Smooth muscle cell (in vitro differentiated cells): Measurements from ENCODE around the gene KDM6B. TPM values are rescaled to one million over a fixed set of nuclear protein-coding genes. Genes with fewer than 3 reads are reported as not detected.

ENCODE experiments used
- DNase-seq: peaks from one replicate; lab custom pipeline; 2025; ENCODE audit not compliant: unreplicated experiment; lab: John Stamatoyannopoulos, UW
- H2AFZ ChIP-seq: fragments of 200-600 bp; sonication (generic); 2 replicates; pipeline ENCODE4 v1.6.0; 2016; ENCODE audit warnings: antibody characterized with exemption, low read depth, mild to moderate bottlenecking
- H3F3A ChIP-seq: fragments of 200-600 bp; sonication (generic); 2 replicates; pipeline ENCODE4 v1.6.0; 2017; ENCODE audit warnings: antibody characterized with exemption, low read depth
- H3K27ac ChIP-seq: fragments of 200-600 bp; sonication (generic); 2 replicates; pipeline ENCODE4 v1.5.1; 2016; ENCODE audit warnings: low read depth, mild to moderate bottlenecking
- H3K27me3 ChIP-seq: fragments of 200-600 bp; sonication (generic); 2 replicates; pipeline ENCODE4 v1.6.1; 2016; ENCODE audit warnings: low read depth, mild to moderate bottlenecking
- H3K36me3 ChIP-seq: fragments of 200-600 bp; sonication (generic); 2 replicates; pipeline ENCODE4 v1.5.1; 2016; ENCODE audit warnings: low read depth
- H3K4me1 ChIP-seq: fragments of 200-600 bp; sonication (generic); 2 replicates; pipeline ENCODE4 v1.5.1; 2016; ENCODE audit warnings: low read depth
- H3K4me2 ChIP-seq: fragments of 200-600 bp; sonication (generic); 2 replicates; pipeline ENCODE4 v1.6.0; 2016; ENCODE audit warnings: mild to moderate bottlenecking
- H3K4me3 ChIP-seq: fragments of 200-600 bp; sonication (generic); 2 replicates; pipeline ENCODE4 v1.5.1; 2016; ENCODE audit warnings: mild to moderate bottlenecking
- H3K79me2 ChIP-seq: fragments of 200-600 bp; sonication (generic); 2 replicates; pipeline ENCODE4 v1.6.0; 2016; ENCODE audit warnings: low read depth, mild to moderate bottlenecking
- H3K9ac ChIP-seq: fragments of 200-600 bp; sonication (generic); 2 replicates; pipeline ENCODE4 v1.6.0; 2016; ENCODE audit warnings: low read depth
- H3K9me3 ChIP-seq: fragments of 200-600 bp; sonication (generic); replicated peaks from 2 replicates; pipeline ENCODE4 v1.5.1; 2016; ENCODE audit warnings: low read depth
- H4K20me1 ChIP-seq: fragments of 200-600 bp; sonication (generic); 2 replicates; pipeline ENCODE4 v1.6.0; 2016; ENCODE audit warnings: low read depth
- WGBS: methylation state at CpG from one replicate; pipeline ENCODE4 v1.1.7; 2016; ENCODE audit warnings: low lambda C conversion rate; 5-methylcytosine and 5-hydroxymethylcytosine counted together
- polyA plus RNA-seq: library from polyadenylated mRNA; unstranded; fragments of >200 nt; fragmentation: Nextera tagmentation; extraction: Ambion mirVana; gene quantifications from 2 replicates; pipeline ENCODE4 v1.2.1, GENCODE V29; 2016
- total RNA-seq: library from RNA; depleted of rRNA; stranded (reverse); fragments of >200 nt; gene quantifications from 2 replicates; pipeline ENCODE4 v1.2.3, GENCODE V29; 2014
- TF ChIP-seq, protein P1 (sequence below): fragments of 200-600 bp; sonication (generic); IDR thresholded peaks from 2 replicates; pipeline ENCODE4 v1.5.1; 2017; ENCODE audit warnings: borderline replicate concordance, mild to moderate bottlenecking, antibody characterized with exemption; ENCODE audit not compliant: insufficient read depth, poor library complexity, severe bottlenecking

Gene KDM6B, protein sequence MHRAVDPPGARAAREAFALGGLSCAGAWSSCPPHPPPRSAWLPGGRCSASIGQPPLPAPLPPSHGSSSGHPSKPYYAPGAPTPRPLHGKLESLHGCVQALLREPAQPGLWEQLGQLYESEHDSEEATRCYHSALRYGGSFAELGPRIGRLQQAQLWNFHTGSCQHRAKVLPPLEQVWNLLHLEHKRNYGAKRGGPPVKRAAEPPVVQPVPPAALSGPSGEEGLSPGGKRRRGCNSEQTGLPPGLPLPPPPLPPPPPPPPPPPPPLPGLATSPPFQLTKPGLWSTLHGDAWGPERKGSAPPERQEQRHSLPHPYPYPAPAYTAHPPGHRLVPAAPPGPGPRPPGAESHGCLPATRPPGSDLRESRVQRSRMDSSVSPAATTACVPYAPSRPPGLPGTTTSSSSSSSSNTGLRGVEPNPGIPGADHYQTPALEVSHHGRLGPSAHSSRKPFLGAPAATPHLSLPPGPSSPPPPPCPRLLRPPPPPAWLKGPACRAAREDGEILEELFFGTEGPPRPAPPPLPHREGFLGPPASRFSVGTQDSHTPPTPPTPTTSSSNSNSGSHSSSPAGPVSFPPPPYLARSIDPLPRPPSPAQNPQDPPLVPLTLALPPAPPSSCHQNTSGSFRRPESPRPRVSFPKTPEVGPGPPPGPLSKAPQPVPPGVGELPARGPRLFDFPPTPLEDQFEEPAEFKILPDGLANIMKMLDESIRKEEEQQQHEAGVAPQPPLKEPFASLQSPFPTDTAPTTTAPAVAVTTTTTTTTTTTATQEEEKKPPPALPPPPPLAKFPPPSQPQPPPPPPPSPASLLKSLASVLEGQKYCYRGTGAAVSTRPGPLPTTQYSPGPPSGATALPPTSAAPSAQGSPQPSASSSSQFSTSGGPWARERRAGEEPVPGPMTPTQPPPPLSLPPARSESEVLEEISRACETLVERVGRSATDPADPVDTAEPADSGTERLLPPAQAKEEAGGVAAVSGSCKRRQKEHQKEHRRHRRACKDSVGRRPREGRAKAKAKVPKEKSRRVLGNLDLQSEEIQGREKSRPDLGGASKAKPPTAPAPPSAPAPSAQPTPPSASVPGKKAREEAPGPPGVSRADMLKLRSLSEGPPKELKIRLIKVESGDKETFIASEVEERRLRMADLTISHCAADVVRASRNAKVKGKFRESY (N-terminal part only)
- total RNA-seq = 4.3 and 9.1 TPM in 2 replicates
- 5.8 and 11.1 TPM in 2 replicates for polyA plus RNA-seq

DNA sequence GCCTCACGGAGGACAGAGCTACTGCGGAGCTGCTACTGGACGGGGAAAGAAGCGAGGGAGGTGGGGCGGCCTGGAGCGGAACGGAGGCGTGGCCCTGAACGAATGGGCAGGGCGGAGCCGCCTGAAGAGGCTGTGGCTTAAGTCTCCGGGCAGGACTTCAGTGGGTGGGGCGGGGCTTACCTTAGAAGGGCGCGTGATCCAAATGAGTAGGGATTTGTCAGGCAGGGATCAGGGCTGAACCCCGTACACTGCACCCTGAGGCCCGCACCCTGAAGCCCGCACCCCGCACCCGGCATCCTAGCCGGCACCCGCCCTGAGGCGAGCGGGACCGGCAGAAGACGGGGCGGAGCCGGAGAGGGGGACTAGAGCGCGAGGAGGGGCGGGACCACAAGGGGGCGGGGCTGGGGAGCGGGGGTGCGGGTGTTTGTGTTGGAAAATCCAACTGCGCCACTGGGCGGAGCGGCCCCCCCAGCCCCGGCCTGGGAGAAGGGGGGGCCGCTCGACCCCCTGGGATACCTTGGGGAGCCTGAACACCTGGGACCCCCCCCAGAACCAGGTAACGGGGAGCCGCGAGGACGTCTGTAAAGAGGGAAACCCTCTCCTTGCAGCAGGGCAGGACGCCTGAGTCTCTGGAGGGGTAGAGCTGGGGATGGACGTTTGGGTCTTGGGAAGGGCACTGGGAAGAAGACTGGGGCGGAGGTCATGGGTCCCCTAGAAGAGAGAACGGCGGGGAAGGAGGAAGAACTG lies at the start of gene KDM6B:
TSS of gene KDM6B (plus strand) at position 423 of the 747 bp plus-strand sequence. CDS start 11,338 bp downstream, outside the sequence.
- H3K27me3 ChIP-seq = no peaks in the 10 kb centered on the region
- peak within 1 kb of the TSS; percentile 99 for H3K9ac ChIP-seq
- peak; percentile 98 for DNase-seq
- H3K79me2 ChIP-seq = peaks cover 3% of the 10 kb centered on the region
- H3K9me3 ChIP-seq = no peaks in the 10 kb centered on the region
- H3K4me1 ChIP-seq = peaks cover 15% of the 10 kb centered on the region
- TF ChIP-seq, protein P1, sequence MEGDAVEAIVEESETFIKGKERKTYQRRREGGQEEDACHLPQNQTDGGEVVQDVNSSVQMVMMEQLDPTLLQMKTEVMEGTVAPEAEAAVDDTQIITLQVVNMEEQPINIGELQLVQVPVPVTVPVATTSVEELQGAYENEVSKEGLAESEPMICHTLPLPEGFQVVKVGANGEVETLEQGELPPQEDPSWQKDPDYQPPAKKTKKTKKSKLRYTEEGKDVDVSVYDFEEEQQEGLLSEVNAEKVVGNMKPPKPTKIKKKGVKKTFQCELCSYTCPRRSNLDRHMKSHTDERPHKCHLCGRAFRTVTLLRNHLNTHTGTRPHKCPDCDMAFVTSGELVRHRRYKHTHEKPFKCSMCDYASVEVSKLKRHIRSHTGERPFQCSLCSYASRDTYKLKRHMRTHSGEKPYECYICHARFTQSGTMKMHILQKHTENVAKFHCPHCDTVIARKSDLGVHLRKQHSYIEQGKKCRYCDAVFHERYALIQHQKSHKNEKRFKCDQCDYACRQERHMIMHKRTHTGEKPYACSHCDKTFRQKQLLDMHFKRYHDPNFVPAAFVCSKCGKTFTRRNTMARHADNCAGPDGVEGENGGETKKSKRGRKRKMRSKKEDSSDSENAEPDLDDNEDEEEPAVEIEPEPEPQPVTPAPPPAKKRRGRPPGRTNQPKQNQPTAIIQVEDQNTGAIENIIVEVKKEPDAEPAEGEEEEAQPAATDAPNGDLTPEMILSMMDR = no peak
- peak within 1 kb of the TSS; percentile 90 for H3K4me2 ChIP-seq
- peaks cover 3% of the 10 kb centered on the region for H4K20me1 ChIP-seq
- WGBS = 2% methylated on average over 40 of the region's 49 CpGs
- H3F3A ChIP-seq = peaks cover 17% of the 10 kb centered on the region
- H3K27ac ChIP-seq = peak within 1 kb of the TSS; percentile 100
- H3K36me3 ChIP-seq = no peaks in the 10 kb centered on the region
- H2AFZ ChIP-seq = peak within 1 kb of the TSS; percentile 93
- H3K4me3 ChIP-seq = peak within 1 kb of the TSS; percentile 76

DNA sequence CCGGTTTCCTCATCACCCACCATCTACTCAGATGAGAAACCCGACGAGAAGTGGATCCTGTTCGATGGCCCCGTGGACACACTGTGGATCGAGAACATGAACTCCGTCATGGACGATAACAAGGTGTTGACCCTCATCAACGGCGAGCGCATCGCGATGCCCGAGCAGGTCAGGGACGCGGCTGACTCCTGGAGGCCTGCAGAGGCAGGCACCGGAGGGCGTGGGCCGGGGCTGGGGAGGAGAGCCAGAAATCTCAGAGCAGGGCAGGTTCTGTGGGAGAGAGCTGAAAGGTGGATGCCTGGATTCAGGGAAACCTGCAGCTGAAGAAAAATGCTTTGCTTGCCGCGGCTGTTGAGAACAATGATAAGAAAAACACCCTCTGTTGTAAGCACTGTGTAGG lies 47.2 kb upstream of the KDM6B start:
- Histone ChIP-seq H3K4me3 (no peak overlapping the region), H3K9me3 (no peaks in the 10 kb centered on the region), H3K36me3 (no peaks in the 10 kb centered on the region), H3K79me2 (no peaks in the 10 kb centered on the region), H3K4me1 (no peaks in the 10 kb centered on the region), H4K20me1 (no peaks in the 10 kb centered on the region), H3K9ac (no peak overlapping the region), H3K27ac (no peak overlapping the region), H2AFZ (no peak overlapping the region), H3K27me3 (no peaks in the 10 kb centered on the region), H3F3A (no peaks in the 10 kb centered on the region), H3K4me2 (no peak overlapping the region)
- 94% methylated on average over 21 of the region's 21 CpGs for WGBS
- TF ChIP-seq, protein P1 = no peak
- no peak for DNase-seq

DNA sequence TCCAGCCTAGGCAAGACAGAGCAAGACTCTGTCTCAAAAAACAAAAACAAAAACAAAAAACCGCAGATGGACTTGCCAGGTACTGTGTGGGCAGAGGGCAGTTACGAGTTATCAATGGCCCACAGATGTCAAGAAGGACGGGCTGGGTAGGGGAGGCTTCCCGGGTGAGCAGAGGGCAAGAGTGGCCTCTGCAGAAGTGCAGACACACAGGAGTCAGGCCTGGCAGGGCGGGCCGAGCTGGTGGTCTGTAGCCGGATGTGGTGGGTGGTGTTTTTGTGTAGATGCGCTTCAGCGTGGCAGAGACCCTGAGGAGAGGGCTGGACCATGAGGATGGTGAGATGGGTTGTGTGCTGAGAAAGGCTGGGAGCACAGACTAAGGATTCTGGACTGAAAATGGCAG lies 44.9 kb upstream of the KDM6B start:
- no peaks in the 10 kb centered on the region for H3K36me3 ChIP-seq
- WGBS = 87% methylated on average over 9 of the region's 9 CpGs
- H3K9me3 ChIP-seq = no peaks in the 10 kb centered on the region
- no peaks in the 10 kb centered on the region for H3K27me3 ChIP-seq
- H3K27ac ChIP-seq = no peak overlapping the region
- no peak for DNase-seq
- no peak overlapping the region for H2AFZ ChIP-seq
- TF ChIP-seq, protein P1 = no peak
- H3K4me1 ChIP-seq = no peaks in the 10 kb centered on the region
- H3F3A ChIP-seq = no peaks in the 10 kb centered on the region
- H3K4me2 ChIP-seq = no peak overlapping the region
- no peak overlapping the region for H3K9ac ChIP-seq
- no peaks in the 10 kb centered on the region for H3K79me2 ChIP-seq
- H3K4me3 ChIP-seq = no peak overlapping the region
- no peaks in the 10 kb centered on the region for H4K20me1 ChIP-seq
